DMS153 treated with DMSO at 0.1 percent for 48 hours (cell line): Measurements from ENCODE around the gene ARHGAP8.
"Not testable (repeated sequence)": the region's sequence is repeated elsewhere in the genome, so short reads cannot be mapped to it uniquely, and the experiment has no call there.

Source experiments
- DNase-seq: peaks from one replicate; lab custom pipeline; 2025; ENCODE audit not compliant: unreplicated experiment; lab: John Stamatoyannopoulos, UW

The ARHGAP8 gene

DNA sequence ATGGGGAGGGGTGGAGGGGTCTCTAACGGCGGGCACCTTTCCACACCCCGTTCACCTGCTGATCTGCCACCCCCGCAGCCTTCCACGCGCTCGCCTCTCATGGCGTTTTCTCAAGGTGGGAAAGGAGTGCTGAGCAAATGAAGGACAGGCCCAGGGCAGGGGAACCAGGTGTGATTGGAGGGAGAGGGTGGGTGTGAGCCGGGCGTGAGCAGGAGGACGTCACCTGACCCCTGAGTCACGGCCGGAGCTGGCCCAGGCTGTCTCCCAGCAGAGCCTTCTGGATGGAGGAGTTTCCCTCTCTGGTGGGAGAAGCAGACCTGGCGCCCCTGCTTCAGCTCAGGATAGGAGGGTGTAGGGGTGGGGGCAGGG lies 14.0 kb upstream of the ARHGAP8 start:
- DNase-seq: no peak

DNA sequence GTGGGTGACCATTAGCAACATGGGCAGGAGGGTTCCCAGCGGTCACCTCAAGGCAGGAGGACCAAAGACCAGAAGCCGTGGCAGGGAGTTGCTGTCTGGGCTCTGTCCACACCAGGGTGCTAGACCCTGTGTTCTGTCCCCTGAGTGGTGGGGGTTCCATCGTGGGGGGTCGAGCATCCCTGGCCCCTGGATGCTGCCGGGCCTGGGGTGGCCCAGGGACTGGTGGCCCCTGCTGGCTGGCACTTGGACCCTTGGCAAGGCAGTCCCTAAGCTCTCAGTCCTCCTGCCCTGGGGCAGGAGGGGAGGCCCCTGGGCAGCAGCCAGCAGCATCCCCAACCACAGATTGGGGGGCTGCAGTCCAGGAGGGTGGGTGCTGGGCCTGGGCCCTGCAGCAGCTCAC lies 13.4 kb upstream of the ARHGAP8 start:
- DNase-seq: no peak

DNA sequence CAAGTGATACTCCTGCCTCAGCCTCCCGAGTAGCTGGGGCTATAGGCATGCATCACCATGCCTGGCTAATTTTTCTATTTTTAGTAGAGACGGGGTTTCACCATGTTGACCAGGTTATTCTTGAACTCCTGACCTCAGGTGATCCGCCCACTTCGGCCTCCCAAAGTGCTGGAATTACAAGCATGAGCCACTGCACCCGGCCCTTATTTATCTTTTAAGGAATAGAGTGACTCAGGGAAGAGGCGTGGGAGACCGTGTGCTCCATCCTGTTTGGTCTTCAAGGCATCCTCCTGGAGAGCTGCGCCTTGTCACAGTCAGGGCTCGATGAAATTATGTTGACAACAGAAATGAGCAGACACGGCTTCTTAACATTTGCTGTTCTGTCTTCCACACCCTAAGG lies 12.7 kb upstream of the ARHGAP8 start:
- DNase-seq: not testable (repeated sequence)

DNA sequence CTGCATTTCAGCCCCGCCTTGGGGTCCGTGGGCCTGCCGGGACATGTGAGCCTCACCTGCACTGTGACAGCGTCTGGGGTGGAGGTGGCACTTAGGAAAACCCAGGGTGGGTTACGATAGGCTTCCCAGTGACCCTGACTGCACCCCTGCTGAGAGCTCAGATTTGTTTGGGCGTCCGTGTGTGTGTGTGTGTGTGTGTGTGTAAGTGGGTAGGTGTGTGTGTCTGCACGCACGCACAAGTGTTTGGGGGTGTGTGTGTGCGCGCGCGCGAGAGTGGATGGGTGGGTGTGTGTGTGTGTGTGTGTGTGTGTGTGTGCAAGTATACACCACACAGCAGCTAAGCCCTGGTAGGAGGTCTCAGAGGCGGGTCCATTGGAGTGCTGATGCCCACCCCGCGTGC lies 12.1 kb upstream of the ARHGAP8 start:
- no peak for DNase-seq

DNA sequence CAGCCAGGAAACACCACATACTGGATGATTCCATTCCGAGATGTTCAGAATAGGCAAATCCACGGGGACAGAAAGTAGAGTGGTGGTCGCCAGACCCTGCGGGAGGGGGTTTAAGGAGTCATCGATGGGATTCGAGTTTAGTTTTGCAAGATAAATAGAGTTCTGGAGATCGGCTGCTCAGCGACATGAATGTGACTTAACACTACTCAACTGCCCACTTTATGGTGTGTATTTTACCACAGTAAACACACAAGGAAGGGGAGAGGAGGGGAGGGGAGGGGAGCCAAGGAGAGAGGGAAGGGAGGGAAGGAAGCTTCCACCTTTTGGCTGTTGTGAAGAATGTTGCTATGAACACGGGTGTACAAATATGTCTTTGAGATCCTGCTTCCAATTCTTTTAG lies 10.4 kb upstream of the ARHGAP8 start:
- DNase-seq: no peak

DNA sequence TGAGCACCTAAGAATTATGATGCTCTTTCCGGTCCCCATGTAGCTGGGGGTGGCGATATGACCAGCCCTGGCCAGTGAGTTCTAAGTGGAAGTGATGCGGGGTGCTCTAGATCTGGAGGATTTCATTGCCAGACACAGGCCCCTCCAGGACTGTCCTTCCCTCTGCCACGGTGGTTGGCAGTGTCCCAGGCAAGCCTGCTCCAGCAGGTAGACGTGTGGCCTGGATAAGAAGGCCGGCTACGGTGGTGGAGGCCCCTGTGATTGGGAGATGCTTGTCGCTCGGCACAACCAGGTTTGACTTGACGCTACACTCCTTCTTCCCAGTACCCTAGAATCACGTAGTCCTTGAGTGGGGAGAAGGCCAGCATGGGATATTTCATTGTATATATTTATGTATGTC lies 9.1 kb upstream of the ARHGAP8 start:
- no peak for DNase-seq

DNA sequence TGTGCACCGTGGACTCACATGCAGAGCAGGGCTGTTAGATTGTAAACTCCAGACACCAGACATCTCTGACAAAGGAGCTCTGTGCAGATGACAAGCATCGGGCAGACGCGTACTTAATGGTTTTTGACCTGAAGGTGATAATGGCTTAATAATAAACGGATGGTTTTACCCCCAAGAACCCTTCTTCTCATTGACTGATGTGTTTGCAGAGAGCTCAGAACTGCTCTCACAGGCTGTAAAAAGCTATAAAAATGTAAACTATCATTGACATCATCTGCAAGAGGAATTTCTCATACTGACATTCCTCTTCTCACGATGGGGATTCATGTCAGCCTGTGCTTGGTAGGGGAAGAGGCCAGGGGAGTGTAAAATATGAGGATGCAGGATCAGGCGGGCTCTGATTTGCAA lies 8.6 kb upstream of the ARHGAP8 start:
- no peak for DNase-seq

DNA sequence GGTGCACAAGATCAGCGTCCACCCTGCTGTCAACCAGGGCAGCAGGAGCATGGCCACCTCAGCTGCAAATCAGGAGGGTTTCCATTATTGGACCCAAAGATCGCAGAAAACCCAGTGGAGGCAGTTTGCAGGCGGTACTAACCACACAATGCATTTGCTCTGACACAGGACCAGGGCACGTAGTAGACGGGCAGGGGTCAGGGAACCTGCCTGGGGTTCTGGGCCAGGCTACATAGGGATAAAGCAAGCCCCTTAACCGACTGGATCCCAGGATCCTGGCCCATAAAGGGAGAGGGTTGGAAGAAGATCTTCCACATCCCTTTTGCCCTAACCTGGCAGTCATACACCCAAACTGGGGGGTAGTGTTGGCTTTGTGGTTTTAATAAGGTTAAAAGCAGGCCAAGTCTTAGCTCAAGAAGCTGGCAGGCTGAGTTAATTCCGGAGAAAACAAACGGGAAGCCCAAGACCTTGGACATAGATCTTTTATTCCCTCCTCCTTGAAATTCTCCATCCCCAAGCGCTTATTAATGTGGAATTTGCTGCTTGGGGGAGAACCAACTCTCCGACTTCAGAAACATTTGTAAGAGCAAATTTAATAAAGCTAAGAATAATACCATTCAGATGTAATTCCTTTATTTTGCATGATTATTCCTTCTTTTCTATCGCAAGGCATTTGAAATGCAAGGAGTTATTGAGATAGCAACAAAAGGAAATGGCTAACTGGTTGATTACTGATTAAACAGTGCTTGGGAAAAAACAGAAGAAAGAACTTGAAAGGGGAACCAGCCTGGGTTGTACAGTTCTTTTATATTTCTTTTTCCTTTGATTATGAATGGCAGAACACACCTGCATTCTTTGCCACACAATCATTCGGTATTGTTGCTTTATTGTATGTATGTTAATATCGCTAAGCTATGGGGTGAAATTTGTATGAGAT lies 6.3 kb upstream of the ARHGAP8 start:
- no peak for DNase-seq

DNA sequence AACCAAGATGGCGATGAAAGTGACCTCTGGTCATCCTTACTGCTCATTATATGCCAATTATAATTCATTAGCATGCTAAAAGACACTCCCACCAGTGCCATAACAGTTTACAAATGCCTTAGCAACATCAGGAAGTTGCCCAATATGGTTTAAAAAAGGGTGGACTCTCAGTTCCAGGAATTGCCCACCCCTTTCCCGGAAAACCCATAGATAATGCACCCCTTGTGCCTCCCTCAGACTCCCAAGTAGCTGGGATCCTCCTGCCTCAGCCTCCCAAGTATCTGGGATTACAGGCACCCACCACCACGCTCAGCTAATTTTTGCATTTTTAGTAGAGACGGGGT lies 4.6 kb upstream of the ARHGAP8 start:
- DNase-seq: not testable (repeated sequence)

DNA sequence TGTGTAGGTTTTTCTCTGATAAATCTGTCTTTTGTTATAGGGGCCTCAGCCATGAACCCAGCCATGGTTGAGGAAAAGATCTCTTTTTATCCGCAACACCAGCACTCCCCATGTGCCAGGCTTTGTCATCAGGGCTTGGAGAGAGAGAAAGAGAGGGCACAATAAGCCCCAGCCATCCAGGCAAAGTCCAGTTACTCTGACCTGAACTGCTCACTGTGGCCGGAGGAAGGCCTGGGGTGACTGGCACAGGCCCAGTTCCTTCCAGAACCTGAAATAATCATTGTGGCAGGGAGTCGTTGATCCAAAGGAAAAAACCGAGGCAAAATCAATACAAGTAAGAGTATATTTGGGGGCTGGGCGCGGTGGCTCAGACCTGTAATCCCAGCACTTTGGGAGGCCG lies 3.9 kb upstream of the ARHGAP8 start:
- DNase-seq: no peak

DNA sequence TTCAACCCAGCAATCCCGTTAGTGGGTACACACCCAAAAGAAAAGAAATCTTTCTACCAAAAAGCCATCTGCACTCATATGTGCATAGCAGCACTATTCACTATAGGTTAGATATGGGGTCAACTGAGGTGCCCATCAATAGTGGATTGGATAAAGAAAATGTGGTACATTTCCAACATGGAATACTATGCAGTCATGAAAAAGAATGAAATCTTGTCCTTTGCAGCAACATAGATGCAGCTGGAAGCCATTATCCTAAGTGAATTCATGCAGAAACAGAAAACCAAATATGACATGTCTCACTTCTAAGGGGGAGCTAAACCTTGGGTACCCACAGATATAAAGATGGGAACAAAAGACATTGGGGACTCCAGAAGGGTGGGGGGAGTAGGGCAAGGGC lies 1.9 kb upstream of the ARHGAP8 start:
- DNase-seq: no peak

DNA sequence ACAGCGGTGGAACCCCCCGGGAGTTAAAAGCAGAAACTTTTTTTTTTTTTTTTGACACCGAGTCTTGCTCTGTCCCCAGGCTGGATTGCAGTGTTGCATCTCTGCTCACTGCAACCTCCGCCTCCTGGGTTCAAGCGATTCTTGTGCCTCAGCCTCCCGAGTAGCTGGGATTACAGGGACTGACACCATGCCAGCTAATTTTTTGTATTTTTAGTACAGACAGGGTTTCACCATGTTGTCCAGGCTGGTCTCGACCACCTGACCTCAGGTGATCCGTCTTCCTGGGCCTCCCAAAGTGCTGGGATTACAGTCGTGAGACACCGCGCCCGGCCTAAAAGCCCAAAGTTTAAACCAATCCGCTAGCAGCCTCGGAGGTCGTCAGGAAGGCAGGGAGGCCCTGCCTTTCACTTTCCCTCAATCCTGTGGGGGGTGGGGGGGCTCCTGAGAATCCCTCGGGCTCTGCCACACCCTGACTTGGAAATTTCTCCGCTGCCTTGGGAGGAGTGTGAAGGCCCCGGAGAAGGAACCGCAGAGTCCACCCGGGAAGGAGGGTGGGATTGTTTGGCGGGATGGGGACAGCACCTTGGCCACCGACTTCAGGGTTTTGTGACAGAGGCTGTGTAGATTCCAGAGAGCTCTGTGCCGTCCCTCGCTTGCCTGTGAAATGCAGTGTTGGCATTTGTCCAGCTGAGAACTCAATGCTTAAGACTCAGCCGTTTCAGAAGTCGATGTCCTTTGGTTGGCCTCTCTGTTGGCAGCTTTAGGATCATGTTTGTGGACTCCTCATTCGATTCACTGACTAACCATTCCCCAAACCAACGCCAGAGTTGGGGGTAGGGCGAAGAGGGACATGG lies 1.0 kb downstream of the ARHGAP8 start:
- DNase-seq: no peak

DNA sequence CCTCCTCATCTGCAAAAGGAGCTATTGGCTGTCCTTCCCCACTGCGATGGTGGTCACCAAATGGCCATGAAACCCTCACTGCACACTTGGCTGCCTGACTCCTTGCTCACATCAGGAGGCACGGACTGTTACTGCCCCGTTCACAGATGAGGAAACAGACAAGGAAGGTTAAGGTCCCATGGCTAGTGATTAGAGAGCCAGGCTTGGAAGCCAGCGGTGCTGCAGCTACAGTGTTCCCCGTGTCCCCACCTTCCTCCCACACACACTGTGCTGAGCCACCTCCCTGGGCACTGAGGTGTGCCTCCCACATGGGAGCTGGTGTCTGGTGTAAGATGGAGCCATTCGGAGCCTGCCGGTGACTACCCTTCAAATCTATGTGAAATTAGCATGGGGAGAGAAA lies 2.6 kb downstream of the ARHGAP8 start:
- no peak for DNase-seq

DNA sequence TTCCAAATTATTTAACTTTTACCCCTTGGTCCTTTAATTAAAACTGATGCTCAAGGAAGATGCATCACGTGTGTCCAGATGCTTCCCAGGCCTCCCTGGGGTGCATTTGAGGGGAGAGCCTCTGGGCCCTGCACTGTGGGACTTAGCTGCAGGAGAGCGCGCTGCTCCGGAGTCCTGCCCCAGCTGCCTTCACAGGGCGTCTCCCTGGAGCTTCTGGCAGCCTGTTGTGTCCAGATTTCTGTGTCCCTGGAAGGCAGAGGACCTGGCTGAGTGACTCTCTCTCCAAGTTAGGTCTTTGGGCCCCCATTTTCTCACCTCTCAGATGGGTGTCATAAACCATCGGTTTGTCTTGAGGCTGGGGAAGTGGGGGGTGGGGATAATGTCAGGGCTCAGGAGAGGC lies 3.0 kb downstream of the ARHGAP8 start:
- DNase-seq: no peak

DNA sequence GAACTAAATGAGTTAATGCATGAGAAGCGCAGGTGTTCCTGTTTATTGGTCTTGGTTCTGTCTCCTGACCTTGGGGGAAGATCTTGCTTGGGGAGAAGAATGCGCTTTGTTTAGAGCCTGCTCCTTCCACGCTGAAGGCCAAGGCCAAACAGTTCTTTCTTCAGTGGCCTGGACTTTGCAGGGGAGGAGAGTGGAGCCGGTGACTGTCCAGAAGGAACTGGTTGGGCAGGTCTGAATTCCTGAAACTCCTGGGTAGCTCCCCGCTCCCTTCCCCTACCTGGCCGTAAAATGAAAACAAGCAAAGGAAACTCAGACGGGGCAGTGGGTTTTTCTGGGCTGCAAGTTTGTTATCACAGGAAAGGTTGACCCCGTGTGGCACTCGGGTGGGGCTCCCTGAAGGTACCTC lies 3.6 kb downstream of the ARHGAP8 start:
- DNase-seq: no peak

DNA sequence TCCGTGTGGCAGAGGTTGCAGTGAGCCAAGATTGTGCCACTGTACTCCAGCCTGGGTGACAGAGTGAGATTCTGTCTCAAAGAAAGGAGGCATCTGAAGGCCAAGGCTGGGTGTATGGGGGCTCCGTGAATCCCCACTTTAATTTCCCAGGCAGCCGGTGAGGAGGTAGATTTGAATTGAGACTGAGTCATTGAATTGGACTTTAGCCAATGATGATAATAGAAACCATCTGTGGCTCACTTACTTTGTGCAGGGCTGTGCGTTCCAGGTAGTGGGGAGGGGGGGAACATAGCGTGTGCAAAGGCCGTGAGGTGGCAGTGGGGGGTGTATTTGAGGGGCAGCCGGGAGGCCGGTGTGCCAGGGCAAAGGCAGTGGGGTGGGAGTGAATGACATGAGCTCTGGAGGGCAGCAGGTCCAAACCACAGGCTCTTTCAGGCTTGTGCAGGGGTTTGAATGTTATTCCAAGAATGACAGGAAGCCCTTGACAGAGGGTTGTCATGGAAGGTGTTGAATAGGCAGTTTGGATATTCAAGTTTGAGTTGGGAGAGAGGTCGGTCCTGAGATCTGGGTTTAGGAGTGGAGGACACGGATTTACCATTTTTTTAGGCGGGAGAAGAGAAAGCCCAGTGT lies 6.1 kb downstream of the ARHGAP8 start:
- DNase-seq: no peak

DNA sequence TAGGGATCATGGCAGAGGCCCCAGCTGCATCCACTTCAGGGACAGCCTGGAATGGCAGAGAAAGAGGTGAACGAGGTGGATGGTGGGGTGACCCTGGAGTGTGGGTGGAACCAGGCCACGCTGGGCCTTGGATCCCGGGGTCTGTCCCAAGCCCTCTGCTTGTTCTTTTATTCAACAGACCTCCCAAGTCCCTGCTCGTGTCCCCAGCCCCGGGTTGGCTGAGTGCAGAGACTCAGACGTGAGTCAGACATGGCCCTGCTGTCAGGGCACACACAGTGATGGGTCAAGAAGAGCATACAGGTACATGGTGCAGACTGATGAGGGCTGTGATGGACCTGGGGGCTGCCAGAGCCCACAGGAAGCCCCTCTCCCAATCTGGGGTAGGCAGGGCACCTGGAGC lies 6.6 kb downstream of the ARHGAP8 start:
- DNase-seq: no peak

DNA sequence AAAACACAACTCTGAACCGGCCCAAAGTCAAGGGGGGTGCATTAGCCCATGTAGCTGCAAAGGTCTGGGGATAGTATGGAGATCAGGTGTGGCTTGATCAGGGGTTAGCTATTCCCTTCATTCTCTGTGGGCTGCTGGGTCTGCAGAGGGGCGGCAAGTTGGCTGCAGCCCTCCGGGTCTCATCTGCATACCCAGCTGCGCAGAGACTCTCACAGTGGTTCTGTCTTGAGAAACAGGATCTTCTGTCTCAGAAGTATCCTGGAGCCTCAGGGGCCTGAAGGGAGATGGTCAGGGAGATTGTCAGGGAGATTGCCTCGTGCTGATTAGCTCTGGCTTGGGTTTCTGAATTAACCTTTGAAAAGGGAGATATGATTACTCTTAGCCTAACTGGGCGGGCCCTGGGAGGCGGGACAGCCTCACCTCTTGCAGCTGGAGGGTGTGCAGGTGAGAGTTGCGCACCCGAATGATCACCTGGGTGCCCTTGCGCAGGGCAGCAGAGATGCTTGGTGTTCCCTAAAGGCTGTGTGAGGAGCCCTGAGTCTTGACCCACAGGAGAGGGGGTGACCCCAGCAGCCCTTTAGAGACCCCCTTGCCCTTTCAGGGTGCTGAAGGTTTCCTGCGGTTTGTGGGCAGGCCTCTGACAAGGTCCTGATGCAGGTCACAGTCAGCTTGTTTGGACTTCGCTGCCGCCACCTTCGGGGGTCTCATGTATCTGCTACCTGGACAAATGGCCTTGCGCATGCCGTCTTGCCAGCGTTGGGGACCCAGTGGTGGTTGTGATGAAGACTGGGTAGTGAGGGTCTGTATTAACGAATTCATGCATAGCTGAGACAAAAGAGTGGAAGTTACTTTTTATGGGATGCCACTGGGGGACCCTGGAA lies 7.3 kb downstream of the ARHGAP8 start:
- DNase-seq: no peak

DNA sequence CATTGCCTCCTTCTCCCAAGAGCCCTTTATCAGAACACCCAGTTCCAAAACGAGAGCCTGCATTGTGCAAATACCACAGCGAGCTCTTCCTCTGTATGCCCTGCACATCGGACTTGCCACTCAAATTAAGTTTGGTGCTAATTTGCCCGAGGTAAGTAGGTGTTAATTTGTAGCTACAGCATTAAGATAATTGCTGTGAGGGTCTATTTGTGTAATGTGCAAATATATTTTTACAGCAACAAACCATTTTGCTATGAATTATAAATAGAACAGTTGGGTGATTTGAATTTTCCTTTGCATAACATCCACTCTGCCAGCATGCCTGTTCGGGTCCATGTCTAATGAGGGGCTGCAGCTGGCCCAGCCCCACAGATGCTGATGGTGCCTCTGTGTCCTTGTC lies 8.1 kb downstream of the ARHGAP8 start:
- DNase-seq: no peak

DNA sequence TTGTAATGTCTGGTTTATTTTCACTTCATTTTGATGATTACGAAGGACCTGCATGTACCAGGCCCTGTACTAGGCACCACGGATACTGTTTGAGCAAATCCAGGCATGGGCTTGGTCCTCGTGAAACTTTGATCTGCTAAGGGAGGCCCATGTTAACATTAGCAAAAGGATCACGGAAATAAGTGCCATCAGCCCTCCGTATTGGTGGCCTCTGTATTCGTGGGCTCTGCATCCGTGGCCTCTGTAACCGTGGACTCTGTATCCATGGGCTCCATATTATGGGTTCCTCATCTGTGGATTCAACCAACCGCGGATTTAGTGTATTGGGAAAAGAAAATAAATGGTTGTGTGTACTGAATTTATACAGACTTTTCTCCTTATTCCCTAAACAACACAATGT lies 8.7 kb downstream of the ARHGAP8 start:
- DNase-seq: no peak

DNA sequence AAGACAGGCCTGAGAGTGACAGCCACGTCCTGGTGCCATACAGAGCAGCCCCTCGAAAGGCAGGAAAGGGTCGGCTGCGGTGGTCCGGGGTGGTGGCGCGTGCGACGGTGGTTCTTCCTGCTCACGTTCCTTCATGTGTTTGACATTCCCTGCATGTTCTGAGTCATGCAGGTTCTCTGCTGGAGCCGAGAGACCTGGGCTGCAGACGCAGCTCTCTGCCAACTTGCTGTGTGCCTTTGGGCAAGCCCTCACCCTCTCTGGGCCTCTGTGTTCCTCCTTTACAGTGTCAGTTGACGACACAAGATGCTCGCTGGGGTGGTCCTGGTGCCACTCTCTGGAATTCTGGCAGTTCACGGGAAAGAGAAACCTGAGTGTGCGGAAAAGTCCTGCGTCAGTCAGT lies 12.0 kb downstream of the ARHGAP8 start:
- no peak for DNase-seq
